ENCODE data around the gene SNAP91. TPM values are rescaled to one million over a fixed set of nuclear protein-coding genes. Genes with fewer than 3 reads are reported as not detected.
"Not testable (repeated sequence)": the region's sequence is repeated elsewhere in the genome, so short reads cannot be mapped to it uniquely, and the experiment has no call there.

Gene SNAP91, protein sequence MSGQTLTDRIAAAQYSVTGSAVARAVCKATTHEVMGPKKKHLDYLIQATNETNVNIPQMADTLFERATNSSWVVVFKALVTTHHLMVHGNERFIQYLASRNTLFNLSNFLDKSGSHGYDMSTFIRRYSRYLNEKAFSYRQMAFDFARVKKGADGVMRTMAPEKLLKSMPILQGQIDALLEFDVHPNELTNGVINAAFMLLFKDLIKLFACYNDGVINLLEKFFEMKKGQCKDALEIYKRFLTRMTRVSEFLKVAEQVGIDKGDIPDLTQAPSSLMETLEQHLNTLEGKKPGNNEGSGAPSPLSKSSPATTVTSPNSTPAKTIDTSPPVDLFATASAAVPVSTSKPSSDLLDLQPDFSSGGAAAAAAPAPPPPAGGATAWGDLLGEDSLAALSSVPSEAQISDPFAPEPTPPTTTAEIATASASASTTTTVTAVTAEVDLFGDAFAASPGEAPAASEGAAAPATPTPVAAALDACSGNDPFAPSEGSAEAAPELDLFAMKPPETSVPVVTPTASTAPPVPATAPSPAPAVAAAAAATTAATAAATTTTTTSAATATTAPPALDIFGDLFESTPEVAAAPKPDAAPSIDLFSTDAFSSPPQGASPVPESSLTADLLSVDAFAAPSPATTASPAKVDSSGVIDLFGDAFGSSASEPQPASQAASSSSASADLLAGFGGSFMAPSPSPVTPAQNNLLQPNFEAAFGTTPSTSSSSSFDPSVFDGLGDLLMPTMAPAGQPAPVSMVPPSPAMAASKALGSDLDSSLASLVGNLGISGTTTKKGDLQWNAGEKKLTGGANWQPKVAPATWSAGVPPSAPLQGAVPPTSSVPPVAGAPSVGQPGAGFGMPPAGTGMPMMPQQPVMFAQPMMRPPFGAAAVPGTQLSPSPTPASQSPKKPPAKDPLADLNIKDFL
- total RNA-seq, result not detected

DNA sequence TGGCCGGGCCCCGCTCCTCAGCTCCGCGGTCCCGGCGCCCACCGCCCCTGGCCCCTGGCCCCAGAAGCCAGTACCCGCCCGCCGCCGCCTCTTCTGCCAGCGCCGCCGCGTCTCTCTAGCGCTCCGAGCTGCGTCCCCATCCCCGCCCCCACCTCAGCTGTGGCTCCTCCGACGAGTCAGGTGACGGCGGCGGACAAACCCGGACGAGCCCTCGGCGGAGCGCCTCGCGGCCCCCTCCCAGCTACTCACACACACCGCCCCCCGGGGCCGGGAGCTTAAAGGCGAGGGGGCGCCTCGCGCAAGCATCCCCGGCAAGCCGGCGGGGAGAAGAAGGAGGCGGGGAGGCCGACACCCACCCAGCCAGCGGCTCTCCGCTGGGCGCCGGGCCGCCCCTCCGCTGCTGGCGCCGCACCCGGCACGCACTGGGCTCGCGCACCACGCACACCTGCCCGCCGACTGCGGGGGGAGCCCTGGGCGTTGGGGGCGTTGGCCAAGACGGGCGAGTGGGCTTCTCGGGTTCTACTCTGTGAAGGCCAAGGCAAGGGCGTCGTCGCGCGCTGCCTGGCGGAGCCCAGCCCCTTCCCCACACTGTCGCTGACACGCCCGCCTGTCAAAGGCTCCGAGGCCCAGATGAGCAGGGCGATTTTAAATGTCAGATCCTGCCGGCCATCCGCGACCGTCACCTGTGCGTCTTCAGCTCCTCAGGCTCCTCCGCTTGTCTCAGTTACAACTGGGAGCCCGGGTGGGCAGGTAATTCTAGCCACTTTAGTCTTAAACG is at the start of gene SNAP91:
Gene SNAP91, minus strand, starts transcription at position 132 of the 778 bp plus-strand sequence. CDS start 1,174 bp downstream, outside the sequence.
- Mint-ChIP-seq H3K4me1 (peaks cover 3% of the 10 kb centered on the region), H3K27me3 (peaks cover 37% of the 10 kb centered on the region), H3K4me3 (no peak within 1 kb of the TSS), H3K36me3 (ENCODE audit: low read depth) (no peaks in the 10 kb centered on the region), H3K9me3 (no peaks in the 10 kb centered on the region), H3K27ac (no peak within 1 kb of the TSS)
- ChIA-PET POLR2A (no interaction called here), CTCF (no interaction called here)
- no peak for DNase-seq

DNA sequence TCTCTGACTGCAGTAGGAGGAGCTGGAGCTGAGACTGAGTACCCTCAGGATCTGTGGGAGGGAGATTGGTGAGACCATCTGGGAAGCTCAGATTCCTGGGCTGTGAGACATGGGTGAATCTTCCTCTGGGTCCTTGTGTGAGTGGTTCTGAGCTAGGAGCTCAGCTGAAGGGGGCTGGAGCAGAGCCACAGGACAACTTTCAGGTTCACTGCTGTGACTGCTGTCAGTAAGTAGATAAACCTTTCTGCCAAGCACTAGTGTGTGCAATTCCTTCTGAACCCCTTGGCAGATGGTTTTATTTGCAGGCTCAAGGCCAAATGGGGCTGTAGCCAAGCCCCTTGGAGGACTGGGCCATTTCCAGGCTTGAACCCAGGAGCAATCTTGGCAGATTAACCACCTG is 49.6 kb upstream of the SNAP91 start:
- no peaks in the 10 kb centered on the region for H3K36me3 Mint-ChIP-seq (ENCODE audit: low read depth)
- ChIA-PET CTCF (no interaction called here), POLR2A (no interaction called here)
- peaks cover 7% of the 10 kb centered on the region for H3K9me3 Mint-ChIP-seq
- no peaks in the 10 kb centered on the region for H3K27me3 Mint-ChIP-seq
- H3K4me3 Mint-ChIP-seq, result no peak overlapping the region
- DNase-seq, result no peak
- no peaks in the 10 kb centered on the region for H3K4me1 Mint-ChIP-seq
- no peak overlapping the region for H3K27ac Mint-ChIP-seq

DNA sequence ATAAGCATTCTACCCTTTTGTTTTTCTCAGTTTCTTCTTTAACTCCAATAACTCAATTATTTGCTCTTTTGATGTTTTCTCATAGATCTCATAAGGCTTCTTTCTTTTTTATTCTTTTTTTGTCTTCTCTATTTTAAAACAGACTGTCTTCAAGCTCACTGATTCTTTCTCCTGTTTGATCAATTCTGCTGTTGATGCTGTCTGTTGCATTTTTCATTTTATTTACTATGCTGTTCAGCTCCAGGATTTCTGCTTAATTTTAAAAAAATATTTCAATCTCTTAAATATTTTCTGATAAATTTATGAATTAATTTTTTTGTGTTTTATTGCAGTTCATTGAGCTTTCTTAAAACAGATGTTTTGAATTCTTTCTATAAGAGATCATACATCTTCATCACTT is 48.1 kb upstream of the SNAP91 start:
- H3K4me3 Mint-ChIP-seq, result no peak overlapping the region
- H3K27me3 Mint-ChIP-seq, result no peaks in the 10 kb centered on the region
- DNase-seq, result no peak
- H3K9me3 Mint-ChIP-seq, result peaks cover 10% of the 10 kb centered on the region
- ChIA-PET POLR2A (no interaction called here), CTCF (no interaction called here)
- H3K4me1 Mint-ChIP-seq, result no peaks in the 10 kb centered on the region
- H3K27ac Mint-ChIP-seq, result no peak overlapping the region
- H3K36me3 Mint-ChIP-seq (ENCODE audit: low read depth), result no peaks in the 10 kb centered on the region

DNA sequence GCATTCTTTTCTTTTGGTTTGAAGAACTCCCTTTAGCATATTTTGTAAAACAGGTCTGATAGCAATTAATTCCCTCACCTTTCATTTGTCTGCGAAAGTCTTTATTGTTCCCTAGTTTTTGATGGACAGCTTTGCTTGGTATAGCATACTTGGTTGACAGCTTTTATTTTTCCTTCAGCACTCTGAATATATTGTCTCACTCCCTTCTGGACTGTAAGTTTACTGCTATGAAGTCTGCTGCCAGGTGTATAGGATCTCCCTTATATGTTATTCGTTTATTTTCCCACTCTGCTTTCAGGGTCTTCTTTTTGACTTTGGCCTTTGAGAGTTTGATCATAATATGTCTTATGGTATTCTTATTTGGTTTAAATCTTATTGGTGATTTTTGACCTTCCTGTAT is 47.7 kb upstream of the SNAP91 start:
- H3K27me3 Mint-ChIP-seq, result no peaks in the 10 kb centered on the region
- POLR2A ChIA-PET, result no interaction called here

DNA sequence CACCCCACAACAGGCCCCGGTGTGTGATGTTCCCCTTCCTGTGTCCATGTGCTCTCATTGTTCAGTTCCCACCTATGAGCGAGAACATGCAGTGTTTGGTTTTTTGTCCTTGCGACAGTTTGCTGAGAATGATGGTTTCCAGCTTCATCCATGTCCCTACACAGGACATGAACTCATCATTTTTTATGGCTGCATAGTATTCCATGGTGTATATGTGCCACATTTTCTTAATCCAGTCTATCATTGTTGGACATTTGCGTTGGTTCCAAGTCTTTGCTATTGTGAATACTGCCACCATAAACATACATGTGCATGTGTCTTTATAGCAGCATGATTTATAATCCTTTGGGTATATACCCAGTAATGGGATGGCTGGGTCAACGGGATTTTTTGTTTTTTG is 43.5 kb upstream of the SNAP91 start:
- H3K27me3 Mint-ChIP-seq; H3K4me3 Mint-ChIP-seq; H3K27ac Mint-ChIP-seq; DNase-seq; CTCF ChIA-PET; H3K4me1 Mint-ChIP-seq; H3K36me3 Mint-ChIP-seq (ENCODE audit: low read depth); POLR2A ChIA-PET: not testable (repeated sequence)
- H3K9me3 Mint-ChIP-seq, result peaks cover 10% of the 10 kb centered on the region

More for the DNA sequence above, 47.7 kb upstream of the SNAP91 start:
- CTCF ChIA-PET, result no interaction called here
- Mint-ChIP-seq H3K27ac (no peak overlapping the region), H3K4me3 (no peak overlapping the region), H3K4me1 (no peaks in the 10 kb centered on the region), H3K9me3 (peaks cover 10% of the 10 kb centered on the region), H3K36me3 (ENCODE audit: low read depth) (no peaks in the 10 kb centered on the region)
- no peak for DNase-seq

DNA sequence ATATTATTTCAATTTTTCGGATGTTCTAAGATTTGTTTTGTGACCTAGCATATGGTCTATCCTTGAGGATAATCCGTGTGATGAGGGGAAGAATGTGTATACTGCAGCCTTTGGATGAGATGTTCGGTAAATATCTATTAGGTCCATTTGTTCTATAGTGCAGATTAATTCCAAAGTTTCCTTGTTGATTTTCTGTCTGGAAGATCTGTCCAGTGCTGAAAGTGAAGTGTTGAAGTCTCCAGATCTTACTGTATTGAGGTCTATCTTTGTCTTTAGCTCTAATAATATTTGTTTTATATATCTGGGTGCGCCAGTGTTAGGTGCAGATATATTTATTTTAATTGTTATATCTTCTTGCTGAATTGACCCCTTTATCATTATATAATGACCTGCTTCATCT is 32.2 kb upstream of the SNAP91 start:
- CTCF ChIA-PET, result interaction anchor here (0.6 kb wide), 1 partner anchor 1211 kb away, joined by 3 read pairs; no protein-coding TSS in a partner anchor

DNA sequence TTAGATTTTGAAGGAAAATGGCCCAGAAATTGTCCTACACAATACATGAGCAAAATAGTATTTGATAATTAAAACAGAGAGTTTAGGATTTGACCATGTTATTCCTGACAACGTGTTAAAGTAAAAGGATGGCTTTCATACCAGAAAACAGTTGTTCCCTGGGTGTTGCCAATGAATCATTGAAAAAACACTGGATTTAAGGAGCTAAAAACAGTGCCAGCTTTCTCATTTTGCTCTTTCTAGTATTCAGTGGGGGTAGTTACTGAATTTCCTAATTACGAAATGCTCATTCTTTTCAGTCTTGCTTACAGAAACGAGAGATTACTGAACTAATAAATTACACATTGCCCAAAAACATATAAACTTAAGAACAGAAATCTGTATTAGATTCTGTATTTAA is 26.6 kb upstream of the SNAP91 start:
- H3K36me3 Mint-ChIP-seq (ENCODE audit: low read depth), result no peaks in the 10 kb centered on the region
- no peaks in the 10 kb centered on the region for H3K27me3 Mint-ChIP-seq
- H3K27ac Mint-ChIP-seq, result no peak overlapping the region
- no peak for DNase-seq
- H3K9me3 Mint-ChIP-seq, result no peaks in the 10 kb centered on the region
- ChIA-PET CTCF (no interaction called here), POLR2A (no interaction called here)
- no peak overlapping the region for H3K4me3 Mint-ChIP-seq
- H3K4me1 Mint-ChIP-seq, result no peaks in the 10 kb centered on the region

More for the DNA sequence above, 32.2 kb upstream of the SNAP91 start:
- DNase-seq, result no peak
- H3K4me3 Mint-ChIP-seq, result no peak overlapping the region
- no peaks in the 10 kb centered on the region for H3K36me3 Mint-ChIP-seq (ENCODE audit: low read depth)
- no peaks in the 10 kb centered on the region for H3K9me3 Mint-ChIP-seq
- H3K27me3 Mint-ChIP-seq, result no peaks in the 10 kb centered on the region
- H3K27ac Mint-ChIP-seq, result no peak overlapping the region
- no peaks in the 10 kb centered on the region for H3K4me1 Mint-ChIP-seq
- POLR2A ChIA-PET, result no interaction called here

DNA sequence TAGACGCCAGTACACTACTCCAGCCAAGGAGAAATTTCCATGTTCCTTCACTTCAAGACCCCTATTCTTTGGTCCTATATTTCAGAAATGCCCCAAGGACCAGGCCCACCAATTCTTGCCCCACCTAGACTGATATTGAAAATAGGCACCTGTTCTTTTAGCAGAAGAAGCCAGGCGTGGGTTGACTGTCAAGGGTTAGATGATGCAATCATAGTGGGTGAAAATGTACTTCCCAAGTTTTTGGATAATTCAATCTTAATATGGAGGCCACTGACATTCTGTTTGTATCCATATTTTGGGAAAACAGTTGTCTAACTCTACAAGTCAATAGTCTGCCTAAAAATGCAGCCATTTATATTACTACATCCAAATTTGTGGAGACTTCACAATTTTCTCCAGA is 21.0 kb upstream of the SNAP91 start:
- POLR2A ChIA-PET, result no interaction called here
- Mint-ChIP-seq H3K9me3 (no peaks in the 10 kb centered on the region), H3K36me3 (ENCODE audit: low read depth) (no peaks in the 10 kb centered on the region), H3K4me1 (no peaks in the 10 kb centered on the region), H3K4me3 (no peak overlapping the region), H3K27ac (no peak overlapping the region), H3K27me3 (no peaks in the 10 kb centered on the region)
- DNase-seq, result no peak
- CTCF ChIA-PET, result no interaction called here

DNA sequence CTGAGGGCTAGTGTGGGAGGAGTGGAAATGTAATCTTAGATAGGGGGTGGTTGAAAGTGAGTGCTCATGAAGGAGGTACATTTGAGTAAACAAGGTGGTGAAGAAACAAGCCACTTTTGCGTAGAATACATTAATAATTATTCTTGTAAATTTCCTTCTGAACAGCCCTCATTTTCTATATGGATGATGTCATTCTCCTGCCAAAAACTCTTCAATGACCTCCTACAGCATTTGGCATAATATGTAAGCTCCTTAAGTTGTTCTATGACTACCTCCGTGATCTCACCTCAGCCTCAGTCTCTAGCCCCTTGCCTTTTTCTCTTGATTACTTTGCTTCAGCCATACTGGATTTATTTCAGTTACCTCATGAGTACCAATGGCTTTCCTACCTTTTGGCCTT is 14.0 kb upstream of the SNAP91 start:
- Mint-ChIP-seq H3K4me1 (no peaks in the 10 kb centered on the region), H3K9me3 (no peaks in the 10 kb centered on the region), H3K27me3 (no peaks in the 10 kb centered on the region), H3K36me3 (ENCODE audit: low read depth) (no peaks in the 10 kb centered on the region), H3K4me3 (no peak overlapping the region), H3K27ac (no peak overlapping the region)
- no peak for DNase-seq
- CTCF ChIA-PET, result no interaction called here
- POLR2A ChIA-PET, result no interaction called here

DNA sequence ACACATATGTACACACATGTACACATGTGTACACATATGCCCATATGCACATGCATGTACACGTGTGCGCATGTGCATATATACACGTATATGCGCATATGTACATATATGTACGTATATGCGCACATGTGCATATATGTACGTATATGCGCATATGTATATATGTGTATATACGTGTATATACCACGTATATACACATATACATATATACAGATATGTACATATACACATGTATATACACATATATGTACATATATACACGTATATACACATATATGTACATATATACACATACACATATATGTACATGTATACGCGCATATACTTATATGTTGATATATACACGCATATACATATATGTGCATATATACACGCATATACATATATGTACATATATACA is 8.9 kb upstream of the SNAP91 start:
- Mint-ChIP-seq H3K36me3 (ENCODE audit: low read depth) (no peaks in the 10 kb centered on the region), H3K27ac (no peak overlapping the region), H3K4me3 (no peak overlapping the region), H3K9me3 (no peaks in the 10 kb centered on the region), H3K4me1 (no peaks in the 10 kb centered on the region), H3K27me3 (no peaks in the 10 kb centered on the region)
- ChIA-PET POLR2A (no interaction called here), CTCF (no interaction called here)
- DNase-seq, result no peak

DNA sequence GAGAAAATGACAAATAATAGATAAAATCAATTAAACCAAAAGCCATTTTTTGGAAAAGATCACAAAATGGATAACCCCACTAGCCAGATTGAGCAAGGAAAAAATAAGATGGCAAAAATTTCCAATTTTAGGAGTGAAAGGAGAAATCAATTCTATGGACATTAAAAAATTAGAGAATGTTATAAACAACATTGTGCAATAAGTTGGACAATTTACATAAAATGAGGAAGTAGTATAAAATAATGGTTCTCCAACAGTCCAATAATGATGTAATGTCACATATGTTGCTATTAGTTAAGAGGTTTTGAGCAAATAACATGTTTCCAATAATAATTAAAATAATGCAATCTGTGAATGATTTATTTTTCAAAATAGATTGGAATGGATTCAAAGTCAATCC is 3.1 kb upstream of the SNAP91 start:
- no peak overlapping the region for H3K27ac Mint-ChIP-seq
- CTCF ChIA-PET, result no interaction called here

DNA sequence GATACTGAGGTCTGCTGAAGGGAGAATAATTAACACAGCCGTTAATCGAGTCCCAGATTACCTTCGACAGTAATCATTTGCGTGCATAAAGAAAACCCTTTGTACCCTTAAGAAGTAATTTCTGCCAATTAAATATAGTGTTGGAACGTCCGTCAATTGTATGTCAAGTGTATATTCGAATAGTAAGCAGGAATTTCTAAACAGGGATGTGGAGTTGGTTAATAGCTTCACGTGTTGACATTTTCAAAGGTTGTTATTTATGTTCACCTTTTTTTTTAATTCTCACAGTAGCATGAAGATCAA is 798 bp upstream of the SNAP91 start:
- peaks cover 3% of the 10 kb centered on the region for H3K4me1 Mint-ChIP-seq
- H3K4me3 Mint-ChIP-seq, result no peak overlapping the region
- no peak overlapping the region for H3K27ac Mint-ChIP-seq
- no peak for DNase-seq
- H3K36me3 Mint-ChIP-seq (ENCODE audit: low read depth), result no peaks in the 10 kb centered on the region
- ChIA-PET POLR2A (no interaction called here), CTCF (no interaction called here)
- peaks cover 37% of the 10 kb centered on the region for H3K27me3 Mint-ChIP-seq
- H3K9me3 Mint-ChIP-seq, result no peaks in the 10 kb centered on the region

More for the DNA sequence above, 3.1 kb upstream of the SNAP91 start:
- DNase-seq, result no peak
- POLR2A ChIA-PET, result no interaction called here
- Mint-ChIP-seq H3K4me1 (peaks cover 3% of the 10 kb centered on the region), H3K4me3 (no peak overlapping the region), H3K9me3 (no peaks in the 10 kb centered on the region), H3K27me3 (peaks cover 28% of the 10 kb centered on the region), H3K36me3 (ENCODE audit: low read depth) (no peaks in the 10 kb centered on the region)

DNA sequence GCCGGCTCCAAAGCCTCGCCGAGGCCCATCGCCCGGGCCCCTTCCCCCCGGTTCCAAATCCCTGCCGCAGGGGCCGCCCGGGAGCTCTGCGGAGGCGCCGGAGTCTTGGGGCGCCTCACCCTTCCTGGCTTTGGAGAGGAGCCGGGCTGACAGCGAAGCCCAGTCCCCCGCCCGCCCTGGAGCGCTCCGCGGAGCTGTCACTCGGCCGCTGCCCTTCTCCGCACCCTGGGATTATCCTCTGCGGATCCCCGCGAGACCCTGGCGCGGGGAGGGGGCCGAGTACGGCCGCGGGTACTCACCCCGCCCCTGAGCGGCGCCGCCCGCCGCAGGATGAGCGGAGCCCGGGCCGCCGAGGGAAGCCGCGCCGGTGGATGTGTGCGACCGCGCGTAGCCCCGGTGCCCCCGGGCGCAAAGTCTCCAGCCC is 343 bp downstream of the SNAP91 start:
- no peaks in the 10 kb centered on the region for H3K36me3 Mint-ChIP-seq (ENCODE audit: low read depth)
- ChIA-PET CTCF (no interaction called here), POLR2A (no interaction called here)
- peaks cover 3% of the 10 kb centered on the region for H3K4me1 Mint-ChIP-seq
- no peaks in the 10 kb centered on the region for H3K9me3 Mint-ChIP-seq
- no peak overlapping the region for H3K27ac Mint-ChIP-seq
- no peak for DNase-seq
- peaks cover 37% of the 10 kb centered on the region for H3K27me3 Mint-ChIP-seq
- H3K4me3 Mint-ChIP-seq, result no peak overlapping the region

Data from activated CD4-positive, alpha-beta memory T cell treated with anti-CD3 and anti-CD28 coated beads, Interleukin-2, amount 10 ng/mL, durations not matched to agents 7 days and 5 days (primary cell).